Measurements from ENCODE around the gene MYLK. TPM values are rescaled to one million over a fixed set of nuclear protein-coding genes. Genes with fewer than 3 reads are reported as not detected.
"Not testable (repeated sequence)": the region's sequence is repeated elsewhere in the genome, so short reads cannot be mapped to it uniquely, and the experiment has no call there.

The MYLK gene
- total RNA-seq, 4 donors from 2014 or later: 10.7 to 320 (median 42.0) TPM

DNA sequence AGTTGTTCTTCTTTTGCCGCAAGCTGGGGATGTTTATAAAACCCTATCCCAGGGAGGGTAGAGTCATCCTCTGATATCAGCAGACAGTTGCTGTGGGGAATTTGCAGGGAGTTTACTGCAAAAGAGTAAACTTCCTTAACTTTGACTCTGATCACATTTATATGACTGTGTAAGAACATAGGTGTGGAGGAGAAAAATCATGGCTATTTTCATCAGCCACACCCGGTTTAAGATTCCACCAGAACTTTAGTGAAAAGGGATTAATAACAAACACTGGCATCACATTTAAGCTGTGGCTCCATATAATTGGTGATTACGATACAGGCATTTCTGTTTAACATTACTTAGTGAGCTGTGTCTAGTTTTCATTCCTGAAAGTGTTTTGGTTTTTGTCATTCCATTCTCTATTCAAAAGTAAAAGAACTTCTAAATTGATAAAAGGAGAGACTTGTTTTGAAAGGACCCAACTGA lies 143.1 kb downstream of the MYLK start:
- intact Hi-C loops (cut with DNase I): no loop called here
- Histone ChIP-seq H3K4me1 (peaks cover 0 to 15% (median 9%) of the 10 kb centered on the region in 3 donors), H3K27ac (no peak overlapping the region), H3K4me3 (no peak overlapping the region), H3K9me3 (no peaks in the 10 kb centered on the region), H3K36me3 (no peaks in the 10 kb centered on the region), H3K27me3 (no peaks in the 10 kb centered on the region)
- no peak for DNase-seq
- WGBS, 2 donors: 45 to 80% methylated on average over 3 of the region's 3 CpGs
- TF ChIP-seq POLR2A (IDR thresholded peaks at IDR 0.05): no peak
- TF ChIP-seq, protein P1, sequence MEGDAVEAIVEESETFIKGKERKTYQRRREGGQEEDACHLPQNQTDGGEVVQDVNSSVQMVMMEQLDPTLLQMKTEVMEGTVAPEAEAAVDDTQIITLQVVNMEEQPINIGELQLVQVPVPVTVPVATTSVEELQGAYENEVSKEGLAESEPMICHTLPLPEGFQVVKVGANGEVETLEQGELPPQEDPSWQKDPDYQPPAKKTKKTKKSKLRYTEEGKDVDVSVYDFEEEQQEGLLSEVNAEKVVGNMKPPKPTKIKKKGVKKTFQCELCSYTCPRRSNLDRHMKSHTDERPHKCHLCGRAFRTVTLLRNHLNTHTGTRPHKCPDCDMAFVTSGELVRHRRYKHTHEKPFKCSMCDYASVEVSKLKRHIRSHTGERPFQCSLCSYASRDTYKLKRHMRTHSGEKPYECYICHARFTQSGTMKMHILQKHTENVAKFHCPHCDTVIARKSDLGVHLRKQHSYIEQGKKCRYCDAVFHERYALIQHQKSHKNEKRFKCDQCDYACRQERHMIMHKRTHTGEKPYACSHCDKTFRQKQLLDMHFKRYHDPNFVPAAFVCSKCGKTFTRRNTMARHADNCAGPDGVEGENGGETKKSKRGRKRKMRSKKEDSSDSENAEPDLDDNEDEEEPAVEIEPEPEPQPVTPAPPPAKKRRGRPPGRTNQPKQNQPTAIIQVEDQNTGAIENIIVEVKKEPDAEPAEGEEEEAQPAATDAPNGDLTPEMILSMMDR (IDR thresholded peaks at IDR 0.05): no peak

DNA sequence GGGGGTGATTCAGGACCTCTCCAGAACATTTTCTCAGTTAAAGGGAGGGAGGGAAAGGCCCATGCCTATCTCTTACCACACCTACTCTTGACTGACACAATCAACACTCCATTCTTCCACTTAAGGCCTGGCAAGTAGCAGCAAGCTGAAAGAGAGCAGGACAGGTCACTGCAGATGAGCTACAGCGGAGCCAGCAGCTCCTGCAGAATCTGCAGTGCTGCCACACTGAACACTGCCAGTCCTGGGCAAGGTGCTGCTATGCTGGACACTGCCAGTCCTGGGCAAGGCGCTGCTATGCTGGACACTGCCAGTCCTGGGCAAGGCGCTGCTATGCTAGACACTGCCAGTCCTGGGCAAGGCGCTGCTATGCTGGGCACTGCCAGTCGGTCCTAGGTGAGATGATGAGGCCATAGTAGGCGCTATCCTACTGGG lies 143.7 kb downstream of the MYLK start:
- no peaks in the 10 kb centered on the region for H3K36me3 ChIP-seq
- DNase-seq: no peak
- 50 to 70% methylated on average over 1 to 4 of the region's 6 CpGs for WGBS, 2 donors
- TF ChIP-seq, protein P1 (IDR thresholded peaks at IDR 0.05): no peak
- TF ChIP-seq POLR2A (IDR thresholded peaks at IDR 0.05): no peak
- H3K27ac ChIP-seq: no peak overlapping the region
- peaks cover 0 to 15% (median 9%) of the 10 kb centered on the region in 3 donors for H3K4me1 ChIP-seq
- no peaks in the 10 kb centered on the region for H3K27me3 ChIP-seq
- intact Hi-C loops (cut with DNase I): no loop called here
- no peaks in the 10 kb centered on the region for H3K9me3 ChIP-seq
- no peak overlapping the region for H3K4me3 ChIP-seq

DNA sequence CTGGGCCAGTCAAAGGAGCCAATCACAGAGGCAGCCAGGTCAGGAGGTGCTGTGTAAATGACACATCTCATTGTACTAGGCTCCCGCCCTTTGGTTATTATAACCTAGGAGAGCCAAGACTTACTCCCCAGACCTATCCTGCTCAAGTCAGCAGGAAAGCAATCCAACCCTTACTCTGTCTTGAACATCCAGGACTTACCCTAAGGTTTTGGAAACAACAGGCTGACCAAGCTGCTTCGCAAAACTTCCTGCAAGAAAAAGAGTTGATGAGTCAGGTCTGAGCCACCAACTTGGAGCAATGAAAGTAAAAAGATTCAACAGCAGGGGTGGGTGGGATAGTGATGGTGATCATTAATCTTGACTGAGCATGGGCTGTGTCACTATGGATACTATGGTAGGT lies 144.4 kb downstream of the MYLK start:
- Histone ChIP-seq H3K4me3 (no peak overlapping the region), H3K27me3 (no peaks in the 10 kb centered on the region), H3K27ac (no peak overlapping the region), H3K4me1 (peaks cover 0 to 15% (median 9%) of the 10 kb centered on the region in 3 donors), H3K36me3 (no peaks in the 10 kb centered on the region), H3K9me3 (no peaks in the 10 kb centered on the region)
- TF ChIP-seq, protein P1 (IDR thresholded peaks at IDR 0.05): no peak
- no peak for TF ChIP-seq POLR2A (IDR thresholded peaks at IDR 0.05)
- WGBS, 2 donors: 47 to 50% methylated on average over 1 to 2 of the region's 2 CpGs
- intact Hi-C loops (cut with DNase I): no loop called here
- no peak for DNase-seq

DNA sequence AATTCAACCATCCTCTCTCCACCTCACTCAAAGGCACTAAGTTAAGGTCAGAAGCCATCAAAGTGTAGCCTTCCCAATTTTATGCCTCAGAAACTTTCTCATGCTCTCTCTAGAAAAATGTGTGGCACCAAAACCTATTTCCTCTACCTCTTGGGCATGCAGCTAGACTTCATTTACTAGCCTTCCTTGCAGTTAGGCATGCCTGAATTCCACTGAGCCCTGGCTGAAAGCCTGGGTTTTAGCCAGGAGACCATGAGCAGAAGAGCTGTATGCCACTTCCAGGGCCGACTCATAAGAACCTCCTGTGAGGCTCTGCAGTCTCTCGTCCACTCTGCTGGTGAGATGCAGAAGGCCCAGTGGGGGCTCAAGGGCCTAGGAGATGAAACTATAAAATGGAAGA lies 145.0 kb downstream of the MYLK start:
- 86 to 100% methylated on average over 1 to 2 of the region's 2 CpGs for WGBS, 2 donors
- DNase-seq: no peak
- Histone ChIP-seq H3K27me3 (no peaks in the 10 kb centered on the region), H3K27ac (no peak overlapping the region), H3K4me1 (peaks cover 0 to 15% (median 9%) of the 10 kb centered on the region in 3 donors), H3K36me3 (no peaks in the 10 kb centered on the region), H3K9me3 (no peaks in the 10 kb centered on the region), H3K4me3 (no peak overlapping the region)
- intact Hi-C loops (cut with DNase I): no loop called here
- TF ChIP-seq, protein P1 (IDR thresholded peaks at IDR 0.05): no peak
- TF ChIP-seq POLR2A (IDR thresholded peaks at IDR 0.05): no peak

DNA sequence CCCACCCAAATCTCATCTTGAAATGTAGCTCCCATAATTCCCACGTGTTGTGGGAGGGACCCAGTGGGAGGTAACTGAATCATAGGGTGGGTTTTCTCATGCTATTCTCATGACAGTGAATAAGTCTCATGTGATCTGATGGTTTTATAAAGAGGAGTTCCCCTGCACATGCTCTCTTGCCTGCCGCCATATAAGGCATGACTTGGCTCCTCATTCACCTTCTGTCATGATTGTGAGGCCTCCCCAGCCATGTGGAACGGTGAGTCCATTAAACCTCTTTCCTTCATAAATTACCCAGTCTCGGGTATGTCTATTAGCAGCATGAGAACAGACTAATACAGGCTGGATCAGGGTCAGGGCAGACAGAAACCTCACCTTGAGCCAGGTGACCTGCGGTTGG lies 145.6 kb downstream of the MYLK start:
- DNase-seq; H3K4me3 ChIP-seq; H3K9me3 ChIP-seq; H3K27ac ChIP-seq; intact Hi-C loops (cut with DNase I); H3K36me3 ChIP-seq; H3K27me3 ChIP-seq: not testable (repeated sequence)
- peaks cover 0 to 15% (median 9%) of the 10 kb centered on the region in 3 donors for H3K4me1 ChIP-seq
- WGBS, 2 donors: 86 to 88% methylated on average over 3 to 4 of the region's 5 CpGs

DNA sequence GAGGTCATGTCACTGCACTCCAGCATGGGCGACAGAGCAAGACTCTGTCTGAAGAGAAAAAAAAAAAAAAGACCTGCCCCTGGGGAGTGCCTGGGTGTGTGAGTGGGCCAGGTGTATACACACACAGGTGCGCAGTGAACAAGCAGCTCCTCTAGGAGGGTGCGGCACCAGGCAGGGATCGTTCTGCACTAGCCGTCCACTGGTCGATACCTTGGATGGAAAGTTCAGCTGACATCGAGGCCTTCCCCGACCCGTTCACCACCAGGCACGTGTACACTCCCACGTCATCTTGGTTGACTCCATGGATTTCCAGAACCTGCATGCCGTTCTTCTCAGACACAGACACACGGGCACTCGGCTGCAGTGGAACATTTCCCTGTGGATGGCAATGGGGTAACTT lies 147.0 kb downstream of the MYLK start:
- Histone ChIP-seq H3K27ac (no peak overlapping the region), H3K9me3 (no peaks in the 10 kb centered on the region), H3K36me3 (no peaks in the 10 kb centered on the region), H3K27me3 (no peaks in the 10 kb centered on the region), H3K4me3 (no peak overlapping the region), H3K4me1 (peaks cover 0 to 15% (median 9%) of the 10 kb centered on the region in 3 donors)
- intact Hi-C loops (cut with DNase I): no loop called here
- DNase-seq: no peak
- WGBS, 2 donors: 93 to 94% methylated on average over 8 to 12 of the region's 14 CpGs
- no peak for TF ChIP-seq POLR2A (IDR thresholded peaks at IDR 0.05)
- TF ChIP-seq, protein P1 (IDR thresholded peaks at IDR 0.05): no peak
